LoVo (cell line): ENCODE results near the gene ARHGEF25.
"Not testable (repeated sequence)": the region's sequence is repeated elsewhere in the genome, so short reads cannot be mapped to it uniquely, and the experiment has no call there.

ENCODE experiments used
- DNase-seq: peaks from one replicate; pipeline ENCODE4 v3.0.0-alpha.2; 2016; ENCODE audit warnings: low spot score

ARHGEF25 gene

DNA sequence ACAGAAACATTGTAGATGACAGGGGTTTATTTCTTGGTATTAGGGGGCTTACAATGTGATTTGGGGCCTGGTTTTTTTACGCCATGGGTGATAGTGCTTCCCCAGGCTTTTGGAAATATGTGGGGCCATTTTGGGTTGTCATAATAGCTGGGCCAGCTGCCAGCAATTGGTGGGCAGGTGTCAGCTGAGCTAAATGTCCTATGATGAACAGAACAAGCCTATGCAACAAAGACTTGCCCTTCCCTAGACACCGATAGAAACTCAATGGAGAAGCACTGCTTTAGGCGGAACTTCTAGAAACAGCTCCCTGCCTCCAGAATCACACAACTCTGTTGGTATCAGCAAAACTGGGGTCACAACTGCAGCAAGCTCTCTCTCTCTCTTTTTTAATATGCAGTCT, 26.9 kb downstream of the ARHGEF25 start:
- DNase-seq, result no peak

DNA sequence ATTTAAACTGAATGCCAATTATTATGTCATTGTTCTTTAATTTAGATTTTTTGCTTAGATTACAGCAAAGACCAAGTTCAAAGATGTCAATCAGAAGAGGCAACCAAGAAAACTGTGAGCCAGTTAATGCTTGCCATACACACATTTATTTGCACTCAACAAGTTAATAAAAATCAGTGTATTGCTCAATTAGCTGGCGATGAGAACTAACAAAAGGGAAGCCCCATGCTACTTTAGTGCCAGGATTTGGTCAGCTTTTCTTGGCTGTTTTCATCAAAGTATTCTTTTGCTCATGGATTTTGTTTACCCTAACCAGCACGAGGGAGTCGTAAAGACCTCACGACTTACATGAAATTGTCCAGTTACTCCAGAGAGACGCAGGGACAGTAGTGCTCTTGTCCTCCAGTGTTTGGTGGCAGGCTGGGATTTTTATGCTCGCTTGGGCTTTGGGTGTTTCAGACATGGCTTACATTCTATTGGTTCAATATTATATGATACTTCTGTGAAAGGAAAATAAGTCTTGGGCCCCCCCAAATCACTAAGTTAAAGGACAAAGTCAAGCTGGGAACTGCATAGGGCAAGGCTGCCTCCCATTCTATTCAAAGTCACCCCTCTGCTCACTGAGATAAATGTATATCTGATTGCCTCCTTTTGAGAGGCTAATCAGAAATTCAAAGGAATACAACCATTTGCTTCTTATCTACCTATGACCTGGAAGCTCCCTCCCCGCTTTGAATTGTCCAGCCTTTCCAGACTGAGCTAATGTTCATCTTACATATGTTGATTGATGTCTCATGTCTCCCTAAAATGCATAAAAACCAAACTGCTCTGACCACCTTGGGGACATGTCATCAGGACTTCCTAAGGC, 29.2 kb downstream of the ARHGEF25 start:
- no peak for DNase-seq

DNA sequence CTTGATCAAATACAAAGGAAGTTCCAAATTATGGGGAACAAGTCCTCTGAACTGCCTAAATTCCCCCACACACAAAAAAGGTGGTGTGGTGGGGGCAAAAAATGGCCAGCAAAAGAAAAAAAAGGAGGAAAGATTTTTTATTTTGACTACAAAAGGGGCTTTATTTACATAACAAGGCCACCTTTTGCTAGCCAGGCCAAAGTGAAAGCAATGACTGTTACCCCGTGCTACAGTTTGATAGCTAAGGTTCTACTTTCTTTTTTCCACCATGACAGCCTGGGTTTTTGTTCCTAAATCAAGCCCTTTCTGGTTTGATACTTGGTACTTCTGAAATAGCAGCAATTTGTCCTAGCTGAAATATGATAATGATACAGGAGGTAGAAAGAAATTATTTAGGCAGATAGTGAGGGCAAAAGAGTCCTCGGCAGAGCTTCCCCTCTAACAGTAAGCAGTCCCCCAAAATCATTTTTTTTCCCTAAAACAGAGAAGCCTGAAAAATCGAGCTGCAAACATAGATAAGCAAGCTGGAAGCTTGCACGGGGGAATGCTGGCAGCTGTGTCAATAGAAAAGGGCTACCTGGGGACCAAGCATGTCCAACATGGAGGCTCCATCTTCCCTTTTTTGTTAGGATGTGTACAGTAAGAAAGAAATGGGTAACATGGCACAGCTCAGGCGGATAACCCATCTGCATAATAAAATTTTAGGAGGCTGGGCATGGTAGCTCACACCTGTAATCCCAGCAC, 30.6 kb downstream of the ARHGEF25 start:
- DNase-seq, result no peak

DNA sequence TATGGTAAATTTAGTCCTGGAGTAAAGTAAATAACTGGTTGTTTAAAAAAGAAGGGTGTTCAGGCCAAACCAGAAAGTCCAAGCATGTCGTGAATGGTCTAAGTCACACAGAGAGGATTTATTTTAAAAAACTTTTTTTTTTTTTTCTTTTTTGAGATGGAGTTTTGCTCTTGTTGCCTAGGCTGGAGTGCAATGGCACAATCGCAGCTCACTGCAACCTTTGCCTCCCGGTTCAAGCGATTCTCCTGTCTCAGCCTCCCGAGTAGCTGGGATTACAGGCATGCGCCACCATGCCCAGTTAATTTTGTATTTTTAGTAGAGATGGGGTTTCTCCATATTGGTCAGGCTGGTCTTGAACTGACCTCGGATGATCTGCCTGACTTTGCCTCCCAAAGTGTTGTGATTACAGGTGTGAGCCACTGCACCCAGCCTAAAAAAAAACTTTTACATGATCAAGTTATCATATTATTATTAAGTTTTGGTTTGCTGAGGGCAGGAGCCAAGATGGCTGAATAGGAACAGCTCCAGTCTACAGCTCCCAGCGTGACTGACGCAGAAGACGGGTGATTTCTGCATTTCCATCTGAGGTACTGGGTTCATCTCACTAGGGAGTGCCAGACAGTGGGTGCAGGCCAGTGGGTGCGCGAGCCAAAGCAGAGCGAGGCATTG, 34.9 kb downstream of the ARHGEF25 start:
- DNase-seq, result not testable (repeated sequence)

DNA sequence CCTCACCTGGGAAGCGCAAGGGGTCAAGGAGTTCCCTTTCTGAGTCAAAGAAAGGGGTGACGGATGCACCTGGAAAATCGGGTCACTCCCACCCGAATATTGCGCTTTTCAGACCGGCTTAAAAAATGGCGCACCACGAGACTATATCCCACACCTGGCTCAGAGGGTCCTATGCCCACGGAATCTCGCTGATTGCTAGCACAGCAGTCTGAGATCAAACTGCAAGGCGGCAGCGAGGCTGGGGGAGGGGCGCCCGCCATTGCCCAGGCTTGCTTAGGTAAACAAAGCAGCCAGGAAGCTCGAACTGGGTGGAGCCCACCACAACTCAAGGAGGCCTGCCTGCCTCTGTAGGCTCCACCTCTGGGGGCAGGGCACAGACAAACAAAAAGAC, 35.4 kb downstream of the ARHGEF25 start:
- DNase-seq, result not testable (repeated sequence)

DNA sequence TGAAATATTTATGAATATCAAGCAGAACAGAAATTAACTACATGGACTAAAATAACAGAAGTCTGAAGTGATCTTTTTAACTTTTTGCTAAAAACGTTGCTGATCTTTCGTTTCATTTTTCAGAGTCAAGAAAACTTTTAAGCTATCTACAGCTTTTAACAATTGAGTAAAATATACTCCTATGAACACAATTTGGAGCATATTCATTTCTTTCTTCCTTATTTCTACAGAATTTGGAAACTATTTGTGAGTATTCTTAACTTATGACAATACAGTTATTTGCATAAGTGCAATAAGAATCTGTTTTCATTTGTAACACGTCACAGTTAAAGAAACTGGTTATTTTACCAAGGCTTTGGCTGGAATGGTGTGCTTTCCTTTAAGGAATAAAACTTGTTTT, 42.8 kb downstream of the ARHGEF25 start:
- no peak for DNase-seq

DNA sequence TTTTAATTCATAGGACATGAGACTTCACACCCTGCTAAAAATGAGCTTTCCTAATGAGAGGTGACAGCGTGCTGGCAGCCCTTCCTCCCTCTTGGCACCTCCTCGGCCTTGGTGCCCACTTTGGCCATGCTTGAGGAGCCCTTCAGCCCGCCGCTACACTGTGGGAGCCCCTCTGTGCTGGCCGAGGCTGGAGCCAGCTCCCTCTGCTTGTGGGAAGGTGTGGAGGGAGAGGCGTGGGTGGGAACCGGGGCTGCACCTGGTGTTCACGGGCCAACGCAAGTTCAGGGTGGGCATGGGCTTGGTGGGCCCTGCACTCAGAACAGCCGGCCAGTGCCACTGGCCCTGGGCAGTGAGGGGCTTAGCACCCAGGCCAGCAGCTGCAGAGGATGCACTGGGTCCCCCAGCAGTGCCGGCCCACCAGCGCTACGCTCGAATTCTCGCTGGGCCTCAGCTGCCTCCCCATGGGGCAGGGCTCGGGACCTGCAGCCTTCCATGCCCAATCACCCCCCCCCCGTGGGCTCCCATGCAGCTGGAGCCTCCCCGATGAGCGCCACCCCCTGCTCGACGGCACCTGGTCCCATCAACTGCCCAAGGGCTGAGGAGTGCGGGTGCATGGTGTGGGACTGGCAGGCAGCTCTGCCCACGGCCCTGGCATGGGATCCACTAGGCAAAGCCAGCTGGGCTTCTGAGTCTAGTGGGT, 44.5 kb downstream of the ARHGEF25 start:
- no peak for DNase-seq

DNA sequence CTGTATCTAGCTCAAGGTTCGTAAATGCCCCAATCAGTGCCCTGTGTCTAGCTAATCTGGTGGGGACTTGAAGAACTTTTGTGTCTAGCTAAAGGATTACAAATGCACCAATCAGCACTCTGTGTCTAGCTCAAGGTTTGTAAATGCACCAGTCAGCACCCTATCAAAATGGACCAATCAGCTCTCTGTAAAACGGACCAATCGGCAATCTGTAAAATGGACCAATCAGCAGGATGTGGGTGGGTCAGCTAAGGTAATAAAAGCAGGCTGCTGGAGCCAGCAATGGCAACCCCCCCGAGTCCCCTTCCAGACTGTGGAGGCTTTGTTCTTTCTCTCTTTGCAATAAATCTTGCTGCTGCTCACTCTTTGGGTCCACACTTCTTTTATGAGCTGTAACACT, 45.2 kb downstream of the ARHGEF25 start:
- DNase-seq, result not testable (repeated sequence)

DNA sequence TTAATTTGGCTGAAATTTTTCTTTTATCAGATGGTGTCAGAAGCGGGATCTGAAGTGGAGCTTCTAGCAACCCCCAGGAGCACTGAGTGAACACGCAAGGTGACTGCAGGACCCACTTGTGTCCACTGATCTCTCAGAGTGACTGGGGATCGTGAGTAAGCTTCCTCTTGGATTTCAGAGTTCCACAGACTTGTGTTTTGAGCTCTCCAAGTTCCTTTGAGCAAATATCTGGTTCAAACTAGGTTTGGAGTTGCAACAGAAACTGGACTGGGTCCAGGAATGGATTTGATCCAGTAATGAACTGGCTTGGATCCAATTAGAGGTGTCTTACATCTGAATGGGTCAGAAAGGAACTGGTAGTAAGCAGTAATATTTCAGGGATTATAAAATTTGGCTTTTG, 46.5 kb downstream of the ARHGEF25 start:
- DNase-seq, result no peak

DNA sequence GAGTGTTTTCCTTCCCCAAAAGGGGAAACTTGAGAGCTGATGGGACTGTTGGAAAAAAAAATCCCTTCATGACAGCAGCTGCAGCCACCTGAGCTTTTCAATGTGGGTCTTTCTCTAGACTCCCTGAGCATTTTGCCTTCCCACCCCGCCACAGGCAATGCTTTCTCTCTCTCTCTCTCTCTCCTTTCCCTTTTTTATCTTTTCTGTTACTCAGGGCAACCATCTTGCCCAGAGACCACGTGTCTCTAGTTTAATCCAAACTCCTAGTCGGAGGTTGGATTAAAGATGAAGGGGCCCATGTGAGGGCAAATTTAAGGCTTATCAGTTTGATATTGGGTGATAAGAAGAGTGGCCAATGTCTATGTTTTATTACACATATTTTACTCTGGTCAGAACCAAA, 47.7 kb downstream of the ARHGEF25 start:
- no peak for DNase-seq

DNA sequence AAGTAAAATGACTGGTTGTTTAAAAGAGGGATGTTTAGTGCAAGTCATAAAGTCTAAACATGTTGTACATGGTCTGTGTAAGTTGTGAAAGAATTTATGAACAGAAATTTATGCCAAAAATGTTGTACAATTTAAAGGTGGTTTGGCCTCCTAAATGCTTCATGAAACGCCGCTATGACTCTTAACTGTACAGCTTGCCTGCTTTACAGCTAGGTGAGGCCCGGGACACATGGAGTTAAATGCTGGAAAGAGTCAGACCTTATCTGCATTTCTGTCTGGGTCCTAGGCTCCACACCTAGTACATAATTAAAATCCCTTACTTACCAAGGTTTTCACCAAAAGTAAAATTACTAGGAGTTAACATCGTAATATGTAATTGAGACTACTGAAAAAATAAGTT, 50.1 kb downstream of the ARHGEF25 start:
- DNase-seq, result no peak

DNA sequence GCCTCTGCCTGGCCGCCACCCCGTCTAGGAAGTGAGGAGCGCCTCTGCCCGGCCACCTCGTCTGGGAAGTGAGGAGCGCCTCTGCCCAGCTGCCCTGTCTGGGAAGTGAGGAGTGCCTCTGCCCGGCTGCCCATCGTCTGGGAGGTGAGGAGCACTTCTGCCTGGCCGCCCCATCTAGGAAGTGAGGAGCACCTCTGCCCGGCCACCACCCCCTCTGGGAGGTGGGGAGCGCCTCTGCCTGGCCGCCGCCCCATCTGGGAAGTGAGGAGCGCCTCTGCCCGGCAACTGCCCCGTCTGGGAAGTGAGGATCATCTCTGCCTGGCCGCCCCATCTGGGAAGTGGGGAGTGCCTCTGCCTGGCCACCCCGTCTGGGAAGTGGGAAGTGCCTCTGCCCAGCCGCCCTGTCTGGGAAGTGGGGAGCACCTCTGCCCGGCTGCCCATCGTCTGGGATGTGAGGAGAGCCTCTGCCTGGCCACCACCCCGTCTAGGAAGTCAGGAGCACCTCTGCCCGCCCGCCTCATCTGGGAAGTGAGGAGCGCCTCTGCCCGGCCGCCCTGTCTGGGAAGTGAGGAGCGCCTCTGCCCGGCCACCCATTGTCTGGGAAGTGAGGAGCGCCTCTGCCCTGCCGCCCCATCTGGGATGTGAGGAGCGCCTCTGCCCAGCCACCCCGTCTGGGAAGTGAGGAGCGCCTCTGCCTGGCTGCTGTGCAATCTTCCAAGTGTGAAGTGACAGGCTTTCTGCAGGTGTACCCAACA, 54.0 kb downstream of the ARHGEF25 start:
- not testable (repeated sequence) for DNase-seq
